ENCODE data around the gene ELAVL2.

ELAVL2 gene

DNA sequence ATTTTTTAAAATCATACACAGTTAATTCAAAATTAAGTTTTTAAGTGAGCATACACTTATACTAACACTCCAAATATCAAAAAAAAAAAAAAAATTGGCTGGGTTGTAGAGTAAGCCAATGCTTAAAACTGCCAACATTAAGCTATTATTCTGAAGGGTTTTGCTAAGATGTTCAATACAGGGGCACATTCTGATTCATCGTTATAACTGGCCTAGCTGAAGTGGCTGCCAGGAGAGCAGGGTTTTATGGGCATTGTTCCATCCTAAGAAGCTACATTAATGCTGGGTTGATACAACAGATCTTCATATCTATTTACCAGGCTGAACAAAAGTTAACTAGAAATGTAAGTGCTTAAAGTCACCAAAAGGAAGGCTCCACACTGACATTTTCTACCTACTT, 13.4 kb downstream of the ELAVL2 start:
- no peaks in the 10 kb centered on the region for H3K27me3 ChIP-seq (ENCODE audit: insufficient read depth, poor library complexity, severe bottlenecking)
- DNase-seq (ENCODE audit: low read depth in 1 of 2, low spot score in 1 of 2): no peak

DNA sequence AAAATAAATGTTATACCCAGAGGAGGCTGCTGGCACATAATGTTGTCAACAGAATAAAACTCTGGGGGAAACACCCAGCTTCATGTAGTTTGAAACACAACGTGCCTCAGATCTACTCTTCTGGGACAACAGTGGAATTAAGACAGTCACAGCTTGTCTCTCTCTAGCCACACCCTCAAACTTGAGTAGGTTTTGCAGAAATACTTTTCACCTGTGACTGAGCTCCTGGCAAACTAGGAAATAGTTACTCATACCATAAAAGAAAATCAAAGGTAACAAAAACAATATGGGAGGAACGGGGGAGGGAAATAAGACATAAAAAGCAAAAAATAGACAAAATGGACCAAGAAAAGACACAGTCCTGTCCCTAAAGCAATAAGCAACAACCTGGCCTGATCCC, 14.4 kb downstream of the ELAVL2 start:
- TF ChIP-seq SPI1 (IDR thresholded peaks at IDR 0.05; ENCODE audit: borderline replicate concordance, low read depth) (no peak), POLR2AphosphoS5 (IDR thresholded peaks at IDR 0.05; ENCODE audit: low read depth) (no peak), GABPA (IDR thresholded peaks at IDR 0.05; ENCODE audit: low read depth) (no peak)
- TF ChIP-seq, protein P1, sequence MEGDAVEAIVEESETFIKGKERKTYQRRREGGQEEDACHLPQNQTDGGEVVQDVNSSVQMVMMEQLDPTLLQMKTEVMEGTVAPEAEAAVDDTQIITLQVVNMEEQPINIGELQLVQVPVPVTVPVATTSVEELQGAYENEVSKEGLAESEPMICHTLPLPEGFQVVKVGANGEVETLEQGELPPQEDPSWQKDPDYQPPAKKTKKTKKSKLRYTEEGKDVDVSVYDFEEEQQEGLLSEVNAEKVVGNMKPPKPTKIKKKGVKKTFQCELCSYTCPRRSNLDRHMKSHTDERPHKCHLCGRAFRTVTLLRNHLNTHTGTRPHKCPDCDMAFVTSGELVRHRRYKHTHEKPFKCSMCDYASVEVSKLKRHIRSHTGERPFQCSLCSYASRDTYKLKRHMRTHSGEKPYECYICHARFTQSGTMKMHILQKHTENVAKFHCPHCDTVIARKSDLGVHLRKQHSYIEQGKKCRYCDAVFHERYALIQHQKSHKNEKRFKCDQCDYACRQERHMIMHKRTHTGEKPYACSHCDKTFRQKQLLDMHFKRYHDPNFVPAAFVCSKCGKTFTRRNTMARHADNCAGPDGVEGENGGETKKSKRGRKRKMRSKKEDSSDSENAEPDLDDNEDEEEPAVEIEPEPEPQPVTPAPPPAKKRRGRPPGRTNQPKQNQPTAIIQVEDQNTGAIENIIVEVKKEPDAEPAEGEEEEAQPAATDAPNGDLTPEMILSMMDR (IDR thresholded peaks at IDR 0.05; ENCODE audit: insufficient read depth, low read length): no peak
- TF ChIP-seq, protein P2, sequence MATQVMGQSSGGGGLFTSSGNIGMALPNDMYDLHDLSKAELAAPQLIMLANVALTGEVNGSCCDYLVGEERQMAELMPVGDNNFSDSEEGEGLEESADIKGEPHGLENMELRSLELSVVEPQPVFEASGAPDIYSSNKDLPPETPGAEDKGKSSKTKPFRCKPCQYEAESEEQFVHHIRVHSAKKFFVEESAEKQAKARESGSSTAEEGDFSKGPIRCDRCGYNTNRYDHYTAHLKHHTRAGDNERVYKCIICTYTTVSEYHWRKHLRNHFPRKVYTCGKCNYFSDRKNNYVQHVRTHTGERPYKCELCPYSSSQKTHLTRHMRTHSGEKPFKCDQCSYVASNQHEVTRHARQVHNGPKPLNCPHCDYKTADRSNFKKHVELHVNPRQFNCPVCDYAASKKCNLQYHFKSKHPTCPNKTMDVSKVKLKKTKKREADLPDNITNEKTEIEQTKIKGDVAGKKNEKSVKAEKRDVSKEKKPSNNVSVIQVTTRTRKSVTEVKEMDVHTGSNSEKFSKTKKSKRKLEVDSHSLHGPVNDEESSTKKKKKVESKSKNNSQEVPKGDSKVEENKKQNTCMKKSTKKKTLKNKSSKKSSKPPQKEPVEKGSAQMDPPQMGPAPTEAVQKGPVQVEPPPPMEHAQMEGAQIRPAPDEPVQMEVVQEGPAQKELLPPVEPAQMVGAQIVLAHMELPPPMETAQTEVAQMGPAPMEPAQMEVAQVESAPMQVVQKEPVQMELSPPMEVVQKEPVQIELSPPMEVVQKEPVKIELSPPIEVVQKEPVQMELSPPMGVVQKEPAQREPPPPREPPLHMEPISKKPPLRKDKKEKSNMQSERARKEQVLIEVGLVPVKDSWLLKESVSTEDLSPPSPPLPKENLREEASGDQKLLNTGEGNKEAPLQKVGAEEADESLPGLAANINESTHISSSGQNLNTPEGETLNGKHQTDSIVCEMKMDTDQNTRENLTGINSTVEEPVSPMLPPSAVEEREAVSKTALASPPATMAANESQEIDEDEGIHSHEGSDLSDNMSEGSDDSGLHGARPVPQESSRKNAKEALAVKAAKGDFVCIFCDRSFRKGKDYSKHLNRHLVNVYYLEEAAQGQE (IDR thresholded peaks at IDR 0.05; ENCODE audit: insufficient replicate concordance, low read depth): no peak
- Histone ChIP-seq H3K27me3 (ENCODE audit: insufficient read depth, poor library complexity, severe bottlenecking) (no peaks in the 10 kb centered on the region), H3K27ac (replicated peaks) (no peak overlapping the region), H3K4me3 (replicated peaks; ENCODE audit: insufficient read depth, low read length) (no peak overlapping the region)
- DNase-seq (ENCODE audit: low read depth in 1 of 2, low spot score in 1 of 2): no peak

More for the DNA sequence above, 13.4 kb downstream of the ELAVL2 start:
- TF ChIP-seq POLR2AphosphoS5 (IDR thresholded peaks at IDR 0.05; ENCODE audit: low read depth) (no peak), GABPA (IDR thresholded peaks at IDR 0.05; ENCODE audit: low read depth) (no peak), SPI1 (IDR thresholded peaks at IDR 0.05; ENCODE audit: borderline replicate concordance, low read depth) (no peak)
- TF ChIP-seq, protein P2 (IDR thresholded peaks at IDR 0.05; ENCODE audit: insufficient replicate concordance, low read depth): no peak
- TF ChIP-seq, protein P1 (IDR thresholded peaks at IDR 0.05; ENCODE audit: insufficient read depth, low read length): no peak
- Histone ChIP-seq H3K4me3 (replicated peaks; ENCODE audit: insufficient read depth, low read length) (no peak overlapping the region), H3K27ac (replicated peaks) (no peak overlapping the region)

DNA sequence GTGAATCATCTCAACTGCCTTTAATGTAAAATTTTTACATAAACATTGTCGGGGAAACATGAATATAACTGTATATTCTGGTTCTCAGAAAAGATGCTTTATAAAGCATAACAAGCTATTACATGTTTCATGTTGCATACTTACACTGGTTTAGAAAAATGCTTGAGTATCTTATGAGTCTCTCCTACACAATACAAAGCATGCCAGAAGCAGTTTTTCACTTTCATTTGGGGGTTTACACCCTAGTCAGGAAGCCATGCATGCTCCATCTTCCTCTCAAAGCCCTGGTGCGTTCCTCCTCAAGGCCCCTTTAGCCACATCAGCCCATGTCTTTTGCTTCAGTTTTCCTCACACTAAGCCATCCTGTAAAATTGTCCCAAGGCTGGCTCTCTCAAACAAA, 22.8 kb downstream of the ELAVL2 start:
- H3K27ac ChIP-seq (replicated peaks): no peak overlapping the region
- H3K27me3 ChIP-seq (ENCODE audit: insufficient read depth, poor library complexity, severe bottlenecking): no peaks in the 10 kb centered on the region
- no peak for DNase-seq (ENCODE audit: low read depth in 1 of 2, low spot score in 1 of 2)
- TF ChIP-seq, protein P2 (IDR thresholded peaks at IDR 0.05; ENCODE audit: insufficient replicate concordance, low read depth): no peak
- TF ChIP-seq GABPA (IDR thresholded peaks at IDR 0.05; ENCODE audit: low read depth) (no peak), POLR2AphosphoS5 (IDR thresholded peaks at IDR 0.05; ENCODE audit: low read depth) (no peak), SPI1 (IDR thresholded peaks at IDR 0.05; ENCODE audit: borderline replicate concordance, low read depth) (no peak)
- TF ChIP-seq, protein P1 (IDR thresholded peaks at IDR 0.05; ENCODE audit: insufficient read depth, low read length): no peak
- H3K4me3 ChIP-seq (replicated peaks; ENCODE audit: insufficient read depth, low read length): no peak overlapping the region

Measured in HL-60 (cell line).